ENCODE data around the gene CHRNA9. TPM values are rescaled to one million over a fixed set of nuclear protein-coding genes. Genes with fewer than 3 reads are reported as not detected.

The CHRNA9 gene
- polyA plus RNA-seq, 1 donor: 0.07 TPM

GRCh38 chr4:40340030-40340429, 4.9 kb downstream of the CHRNA9 start:
- no peaks in the 10 kb centered on the region for H3K36me3 ChIP-seq (ENCODE audit: control insufficient read depth, insufficient read depth, low read length)
- no peak overlapping the region for H3K27ac ChIP-seq (ENCODE audit: low read length)
- no peaks in the 10 kb centered on the region for H3K9me3 ChIP-seq (ENCODE audit: control insufficient read depth, low read depth, low read length)
- no peaks in the 10 kb centered on the region for H3K27me3 ChIP-seq (ENCODE audit: control insufficient read depth, insufficient read depth, low read length)
- H3K4me1 ChIP-seq (ENCODE audit: control insufficient read depth, insufficient read depth, low read length): no peaks in the 10 kb centered on the region
- H3K4me3 ChIP-seq (ENCODE audit: low read length): no peak overlapping the region
- no peak for DNase-seq

GRCh38 chr4:40347472-40347871, 12.3 kb downstream of the CHRNA9 start:
- no peaks in the 10 kb centered on the region for H3K9me3 ChIP-seq (ENCODE audit: control insufficient read depth, low read depth, low read length)
- H3K36me3 ChIP-seq (ENCODE audit: control insufficient read depth, insufficient read depth, low read length): no peaks in the 10 kb centered on the region
- WGBS (ENCODE audit: insufficient coverage, low lambda C conversion rate): 0% methylated on average over 2 of the region's 3 CpGs
- H3K4me1 ChIP-seq (ENCODE audit: control insufficient read depth, insufficient read depth, low read length): no peaks in the 10 kb centered on the region
- H3K27ac ChIP-seq (ENCODE audit: low read length): no peak overlapping the region
- no peak for DNase-seq
- no peaks in the 10 kb centered on the region for H3K27me3 ChIP-seq (ENCODE audit: control insufficient read depth, insufficient read depth, low read length)
- H3K4me3 ChIP-seq (ENCODE audit: low read length): no peak overlapping the region

- WGBS (ENCODE audit: insufficient coverage, low lambda C conversion rate): 100% methylated on average over 1 of the region's 2 CpGs
- Histone ChIP-seq H3K27ac (ENCODE audit: low read length) (no peak overlapping the region), H3K27me3 (ENCODE audit: control insufficient read depth, insufficient read depth, low read length) (no peaks in the 10 kb centered on the region), H3K4me3 (ENCODE audit: low read length) (no peak overlapping the region), H3K9me3 (ENCODE audit: control insufficient read depth, low read depth, low read length) (no peaks in the 10 kb centered on the region), H3K4me1 (ENCODE audit: control insufficient read depth, insufficient read depth, low read length) (no peaks in the 10 kb centered on the region), H3K36me3 (ENCODE audit: control insufficient read depth, insufficient read depth, low read length) (no peaks in the 10 kb centered on the region)
- DNase-seq: no peak
These were observed 12.9 kb downstream of the CHRNA9 start for GRCh38 chr4:40348000-40348399.

GRCh38 chr4:40349561-40350198, 14.5 kb downstream of the CHRNA9 start:
- Histone ChIP-seq H3K9me3 (ENCODE audit: control insufficient read depth, low read depth, low read length) (no peaks in the 10 kb centered on the region), H3K27me3 (ENCODE audit: control insufficient read depth, insufficient read depth, low read length) (no peaks in the 10 kb centered on the region), H3K4me1 (ENCODE audit: control insufficient read depth, insufficient read depth, low read length) (no peaks in the 10 kb centered on the region), H3K4me3 (ENCODE audit: low read length) (no peak overlapping the region), H3K27ac (ENCODE audit: low read length) (no peak overlapping the region), H3K36me3 (ENCODE audit: control insufficient read depth, insufficient read depth, low read length) (no peaks in the 10 kb centered on the region)
- 60% methylated on average over 1 of the region's 5 CpGs for WGBS (ENCODE audit: insufficient coverage, low lambda C conversion rate)
- DNase-seq: peak in 1 of 2 donors; percentile 22

- WGBS (ENCODE audit: insufficient coverage, low lambda C conversion rate): no CpG with 5 or more reads among the region's 4 CpGs
- H3K9me3 ChIP-seq (ENCODE audit: control insufficient read depth, low read depth, low read length): no peaks in the 10 kb centered on the region
- H3K27me3 ChIP-seq (ENCODE audit: control insufficient read depth, insufficient read depth, low read length): no peaks in the 10 kb centered on the region
- no peak for DNase-seq
- no peak overlapping the region for H3K4me3 ChIP-seq (ENCODE audit: low read length)
- no peak overlapping the region for H3K27ac ChIP-seq (ENCODE audit: low read length)
- H3K4me1 ChIP-seq (ENCODE audit: control insufficient read depth, insufficient read depth, low read length): no peaks in the 10 kb centered on the region
- no peaks in the 10 kb centered on the region for H3K36me3 ChIP-seq (ENCODE audit: control insufficient read depth, insufficient read depth, low read length)
These were observed 15.6 kb downstream of the CHRNA9 start for GRCh38 chr4:40350627-40351227.

- Histone ChIP-seq H3K9me3 (ENCODE audit: control insufficient read depth, low read depth, low read length) (no peaks in the 10 kb centered on the region), H3K27me3 (ENCODE audit: control insufficient read depth, insufficient read depth, low read length) (no peaks in the 10 kb centered on the region), H3K36me3 (ENCODE audit: control insufficient read depth, insufficient read depth, low read length) (no peaks in the 10 kb centered on the region), H3K27ac (ENCODE audit: low read length) (no peak overlapping the region), H3K4me1 (ENCODE audit: control insufficient read depth, insufficient read depth, low read length) (no peaks in the 10 kb centered on the region), H3K4me3 (ENCODE audit: low read length) (no peak overlapping the region)
- WGBS (ENCODE audit: insufficient coverage, low lambda C conversion rate): 100% methylated on average over 2 of the region's 11 CpGs
- no peak for DNase-seq
These were observed 19.0 kb downstream of the CHRNA9 start for GRCh38 chr4:40354158-40354557.

GRCh38 chr4:40355131-40355530, 20.0 kb downstream of the CHRNA9 start:
- no peaks in the 10 kb centered on the region for H3K4me1 ChIP-seq (ENCODE audit: control insufficient read depth, insufficient read depth, low read length)

GRCh38 chr4:40357738-40358137, 22.6 kb downstream of the CHRNA9 start:
- no peak overlapping the region for H3K4me3 ChIP-seq (ENCODE audit: low read length)
- no peak for DNase-seq
- WGBS (ENCODE audit: insufficient coverage, low lambda C conversion rate): 100% methylated on average over 3 of the region's 5 CpGs

More at GRCh38 chr4:40355131-40355530, 20.0 kb downstream of the CHRNA9 start:
- WGBS (ENCODE audit: insufficient coverage, low lambda C conversion rate): no CpG with 5 or more reads among the region's 5 CpGs
- Histone ChIP-seq H3K36me3 (ENCODE audit: control insufficient read depth, insufficient read depth, low read length) (no peaks in the 10 kb centered on the region), H3K27me3 (ENCODE audit: control insufficient read depth, insufficient read depth, low read length) (no peaks in the 10 kb centered on the region), H3K4me3 (ENCODE audit: low read length) (no peak overlapping the region), H3K27ac (ENCODE audit: low read length) (no peak overlapping the region), H3K9me3 (ENCODE audit: control insufficient read depth, low read depth, low read length) (no peaks in the 10 kb centered on the region)
- DNase-seq: no peak

GRCh38 chr4:40361338-40361737, 26.2 kb downstream of the CHRNA9 start:
- Histone ChIP-seq H3K9me3 (ENCODE audit: control insufficient read depth, low read depth, low read length) (no peaks in the 10 kb centered on the region), H3K27me3 (ENCODE audit: control insufficient read depth, insufficient read depth, low read length) (no peaks in the 10 kb centered on the region), H3K36me3 (ENCODE audit: control insufficient read depth, insufficient read depth, low read length) (no peaks in the 10 kb centered on the region), H3K4me1 (ENCODE audit: control insufficient read depth, insufficient read depth, low read length) (peaks cover 23% of the 10 kb centered on the region), H3K27ac (ENCODE audit: low read length) (no peak overlapping the region), H3K4me3 (ENCODE audit: low read length) (no peak overlapping the region)
- WGBS (ENCODE audit: insufficient coverage, low lambda C conversion rate): 100% methylated on average over 2 of the region's 3 CpGs
- no peak for DNase-seq

More at GRCh38 chr4:40357738-40358137, 22.6 kb downstream of the CHRNA9 start:
- H3K27me3 ChIP-seq (ENCODE audit: control insufficient read depth, insufficient read depth, low read length): no peaks in the 10 kb centered on the region
- H3K36me3 ChIP-seq (ENCODE audit: control insufficient read depth, insufficient read depth, low read length): no peaks in the 10 kb centered on the region
- H3K4me1 ChIP-seq (ENCODE audit: control insufficient read depth, insufficient read depth, low read length): no peaks in the 10 kb centered on the region
- no peak overlapping the region for H3K27ac ChIP-seq (ENCODE audit: low read length)
- no peaks in the 10 kb centered on the region for H3K9me3 ChIP-seq (ENCODE audit: control insufficient read depth, low read depth, low read length)

GRCh38 chr4:40363382-40363920, 28.3 kb downstream of the CHRNA9 start:
- Histone ChIP-seq H3K4me1 (ENCODE audit: control insufficient read depth, insufficient read depth, low read length) (peaks cover 37% of the 10 kb centered on the region), H3K9me3 (ENCODE audit: control insufficient read depth, low read depth, low read length) (no peaks in the 10 kb centered on the region), H3K27ac (ENCODE audit: low read length) (peak overlapping the region; percentile 66), H3K4me3 (ENCODE audit: low read length) (no peak overlapping the region), H3K27me3 (ENCODE audit: control insufficient read depth, insufficient read depth, low read length) (no peaks in the 10 kb centered on the region), H3K36me3 (ENCODE audit: control insufficient read depth, insufficient read depth, low read length) (no peaks in the 10 kb centered on the region)
- peak; percentile 77 to 91 for DNase-seq
- WGBS (ENCODE audit: insufficient coverage, low lambda C conversion rate): 39% methylated on average over 3 of the region's 9 CpGs

- Histone ChIP-seq H3K9me3 (ENCODE audit: control insufficient read depth, low read depth, low read length) (no peaks in the 10 kb centered on the region), H3K27ac (ENCODE audit: low read length) (peak overlapping the region; percentile 66), H3K36me3 (ENCODE audit: control insufficient read depth, insufficient read depth, low read length) (no peaks in the 10 kb centered on the region), H3K4me1 (ENCODE audit: control insufficient read depth, insufficient read depth, low read length) (peaks cover 40% of the 10 kb centered on the region), H3K4me3 (ENCODE audit: low read length) (no peak overlapping the region), H3K27me3 (ENCODE audit: control insufficient read depth, insufficient read depth, low read length) (no peaks in the 10 kb centered on the region)
- DNase-seq: no peak
These were observed 28.8 kb downstream of the CHRNA9 start for GRCh38 chr4:40363945-40364344.
